Natural killer cell (primary cell): Measurements from ENCODE around the gene MAP3K6. TPM values are rescaled to one million over a fixed set of nuclear protein-coding genes. Genes with fewer than 3 reads are reported as not detected.

Experiments used
- ATAC-seq, 3 donors: fragments of 150-1000 bp in 2 of 3; fragments of 200-7000 bp in 1 of 3; cut with Tn5 transposase; 1 replicate in 1 of 3; 2 replicates in 2 of 3; pipeline ENCODE4 v1.10.0; 2021; ENCODE audit warnings: mild to moderate bottlenecking in 2 of 3, moderate library complexity in 2 of 3
- DNase-seq, 2 donors: peaks; one replicate each; pipeline versions ENCODE4 v3.0.0 to v3.0.0-alpha.2; 2013 to 2021; ENCODE audit warnings: mixed read lengths in 1 of 2
- H3K27ac ChIP-seq: one replicate; pipeline ENCODE4 v1.5.1; 2013; ENCODE audit warnings: mild to moderate bottlenecking, low read length
- H3K27me3 ChIP-seq: one replicate; pipeline ENCODE4 v1.6.1; 2013; ENCODE audit warnings: low read length; ENCODE audit not compliant: control insufficient read depth, insufficient read depth
- H3K36me3 ChIP-seq: one replicate; pipeline ENCODE4 v1.6.1; 2013; ENCODE audit warnings: low read length; ENCODE audit not compliant: control insufficient read depth, insufficient read depth
- H3K4me1 ChIP-seq: one replicate; pipeline ENCODE4 v1.6.1; 2013; ENCODE audit warnings: low read length; ENCODE audit not compliant: control insufficient read depth, insufficient read depth
- H3K4me3 ChIP-seq: one replicate; pipeline ENCODE4 v1.5.1; 2013; ENCODE audit warnings: low read length
- H3K9me3 ChIP-seq: one replicate; pipeline ENCODE4 v1.6.1; 2013; ENCODE audit warnings: low read length; ENCODE audit not compliant: control insufficient read depth, insufficient read depth
- H3K27ac Mint-ChIP-seq, 2 donors: one replicate each; pipeline ENCODE4 v1.8.0; 2022; ENCODE audit warnings: mild to moderate bottlenecking in 2 of 2, mixed read lengths in 2 of 2, moderate library complexity in 1 of 2
- H3K27me3 Mint-ChIP-seq, 2 donors: one replicate each; pipeline ENCODE4 v1.8.0; 2022; ENCODE audit warnings: low read depth in 2 of 2, mixed read lengths in 2 of 2
- H3K36me3 Mint-ChIP-seq: one replicate; pipeline ENCODE4 v1.8.0; 2022; ENCODE audit warnings: mixed read lengths
- H3K4me1 Mint-ChIP-seq, 2 donors: one replicate each; pipeline ENCODE4 v1.8.0; 2022; ENCODE audit warnings: mixed read lengths in 2 of 2
- H3K4me3 Mint-ChIP-seq: one replicate; pipeline ENCODE4 v1.8.0; 2022; ENCODE audit warnings: mild to moderate bottlenecking, moderate library complexity, mixed read lengths
- H3K9me3 Mint-ChIP-seq, 2 donors: one replicate each; pipeline ENCODE4 v1.8.0; 2022; ENCODE audit warnings: mixed read lengths in 2 of 2
- CTCF ChIP-seq: fragments of 200-600 bp; IDR thresholded peaks from one replicate; pipeline ENCODE4 v1.8.0; 2022; ENCODE audit warnings: antibody characterized with exemption
- WGBS: methylation state at CpG from one replicate; pipeline ENCODE4 v1.1.7; 2013; ENCODE audit warnings: missing lambda C conversion rate; ENCODE audit not compliant: insufficient coverage; 5-methylcytosine and 5-hydroxymethylcytosine counted together
- intact Hi-C: fragments of 100-400 bp; cut with micrococcal nuclease; formaldehyde crosslinking; loops from one replicate; pipeline ENCODE4 v1.14.2; 2022
- total RNA-seq, 4 donors: library from RNA; stranded (reverse); fragments of 120-200 nt in 1 of 4; gene quantifications; one replicate each; pipeline versions ENCODE4 v1.2.3 to v1.2.4, GENCODE V29; 2013 to 2022

The MAP3K6 gene
- total RNA-seq, 3 donors from 2014 or later (not counting 1 experiment from before 2014, with no cell fraction given) = 8.2 to 15.1 (median 12.1) TPM

- TF ChIP-seq CTCF = no peak
- Histone ChIP-seq H3K9me3 (no peaks in the 10 kb centered on the region), H3K36me3 (no peaks in the 10 kb centered on the region), H3K27me3 (no peaks in the 10 kb centered on the region), H3K4me3 (no peak overlapping the region), H3K4me1 (peaks cover 2% of the 10 kb centered on the region), H3K27ac (no peak overlapping the region)
- 89% methylated on average over 5 of the region's 5 CpGs for WGBS
- ATAC-seq (no peak), DNase-seq (no peak)
- no peak overlapping the region for H3K4me3 Mint-ChIP-seq
- H3K27me3 Mint-ChIP-seq = peaks cover 0 to 7% of the 10 kb centered on the region in 2 donors
- H3K9me3 Mint-ChIP-seq = no peaks in the 10 kb centered on the region
- H3K36me3 Mint-ChIP-seq = no peaks in the 10 kb centered on the region
- no peak overlapping the region for H3K27ac Mint-ChIP-seq
- H3K4me1 Mint-ChIP-seq = peaks cover 0 to 3% of the 10 kb centered on the region in 2 donors
- intact Hi-C loops = no loop called here
Measured at GRCh38 chr1:27316860-27317259, 49.9 kb downstream of the MAP3K6 start.

- Mint-ChIP-seq H3K27ac (no peak overlapping the region), H3K9me3 (no peaks in the 10 kb centered on the region), H3K4me1 (no peaks in the 10 kb centered on the region), H3K27me3 (peaks cover 0 to 5% of the 10 kb centered on the region in 2 donors), H3K36me3 (no peaks in the 10 kb centered on the region), H3K4me3 (no peak overlapping the region)
- H3K4me1 ChIP-seq = no peaks in the 10 kb centered on the region
- no peak overlapping the region for H3K4me3 ChIP-seq
- H3K27ac ChIP-seq = no peak overlapping the region
- intact Hi-C loops = no loop called here
- no peaks in the 10 kb centered on the region for H3K9me3 ChIP-seq
- H3K36me3 ChIP-seq = no peaks in the 10 kb centered on the region
- H3K27me3 ChIP-seq = no peaks in the 10 kb centered on the region
- ATAC-seq (no peak), DNase-seq (no peak)
- no peak for TF ChIP-seq CTCF
- 94% methylated on average over 2 of the region's 2 CpGs for WGBS
Measured at GRCh38 chr1:27314737-27315136, 52.0 kb downstream of the MAP3K6 start.

GRCh38 chr1:27314169-27314568 is 52.6 kb downstream of the MAP3K6 start:
- no peaks in the 10 kb centered on the region for H3K36me3 ChIP-seq
- Mint-ChIP-seq H3K9me3 (no peaks in the 10 kb centered on the region), H3K27ac (no peak overlapping the region), H3K27me3 (peaks cover 0 to 4% of the 10 kb centered on the region in 2 donors), H3K4me3 (no peak overlapping the region), H3K36me3 (no peaks in the 10 kb centered on the region), H3K4me1 (no peaks in the 10 kb centered on the region)
- intact Hi-C loops = no loop called here
- TF ChIP-seq CTCF = no peak
- H3K4me3 ChIP-seq = no peak overlapping the region
- no peaks in the 10 kb centered on the region for H3K27me3 ChIP-seq
- H3K27ac ChIP-seq = no peak overlapping the region
- H3K4me1 ChIP-seq = no peaks in the 10 kb centered on the region
- DNase-seq (no peak), ATAC-seq (no peak)
- no peaks in the 10 kb centered on the region for H3K9me3 ChIP-seq
- 88% methylated on average over 2 of the region's 3 CpGs for whole genome bisulfite sequencing

- no peak overlapping the region for H3K4me3 Mint-ChIP-seq
- DNase-seq (no peak), ATAC-seq (no peak)
- no peaks in the 10 kb centered on the region for H3K4me1 ChIP-seq
- H3K36me3 ChIP-seq = peaks cover 23% of the 10 kb centered on the region
- H3K9me3 ChIP-seq = no peaks in the 10 kb centered on the region
- no peak overlapping the region for H3K27ac ChIP-seq
- no peaks in the 10 kb centered on the region for H3K27me3 Mint-ChIP-seq
- no peaks in the 10 kb centered on the region for H3K27me3 ChIP-seq
- no peaks in the 10 kb centered on the region for H3K36me3 Mint-ChIP-seq
- H3K4me1 Mint-ChIP-seq = no peaks in the 10 kb centered on the region
- no peaks in the 10 kb centered on the region for H3K9me3 Mint-ChIP-seq
- intact Hi-C loops = no loop called here
- no peak overlapping the region for H3K27ac Mint-ChIP-seq
- no peak overlapping the region for H3K4me3 ChIP-seq
- TF ChIP-seq CTCF = no peak
- 97% methylated on average over 6 of the region's 6 CpGs for WGBS
Measured at GRCh38 chr1:27307874-27308598, 58.7 kb downstream of the MAP3K6 start.
